WTC11 (cell line): ENCODE results near the gene PHACTR2. TPM values are rescaled to one million over a fixed set of nuclear protein-coding genes. Genes with fewer than 3 reads are reported as not detected.

ENCODE experiments used
- ATAC-seq: fragments of 200-7000 bp; cut with Tn5 transposase; 2 replicates; pipeline ENCODE4 v1.10.0; 2021; ENCODE audit warnings: mild to moderate bottlenecking, moderate library complexity
- CTCF ChIA-PET: fragments of 300-600 bp; sonication (Branson Sonifier 250); formaldehyde crosslinking; loops from one replicate; lab custom pipeline; 2021; ENCODE audit warnings: antibody characterized with exemption; lab: Charles Lee
- POLR2A ChIA-PET: fragments of 350-600 bp; sonication (Branson Sonifier 250); formaldehyde crosslinking; loops from one replicate; lab custom pipeline; 2021; ENCODE audit warnings: antibody characterized with exemption; lab: Charles Lee
- DNase-seq: peaks from one replicate; pipeline ENCODE4 v3.0.0; 2021; ENCODE audit warnings: low spot score
- H3K27ac Mint-ChIP-seq: 2 replicates; pipeline ENCODE4 v1.8.0; 2021; ENCODE audit warnings: mixed read lengths
- H3K27me3 Mint-ChIP-seq: 2 replicates; pipeline ENCODE4 v1.8.0; 2021; ENCODE audit warnings: low read depth, mild to moderate bottlenecking, moderate library complexity, mixed read lengths
- H3K36me3 Mint-ChIP-seq: 2 replicates; pipeline ENCODE4 v1.8.0; 2021; ENCODE audit warnings: mixed read lengths
- H3K4me1 Mint-ChIP-seq: 2 replicates; pipeline ENCODE4 v1.8.0; 2022; ENCODE audit warnings: mixed read lengths
- H3K4me3 Mint-ChIP-seq: 2 replicates; pipeline ENCODE4 v1.8.0; 2021; ENCODE audit warnings: mild to moderate bottlenecking, moderate library complexity, mixed read lengths
- H3K9me3 Mint-ChIP-seq: 2 replicates; pipeline ENCODE4 v1.8.0; 2021; ENCODE audit warnings: mixed read lengths
- ARID4B ChIP-seq: sonication (generic); formaldehyde crosslinking; IDR thresholded peaks from 2 replicates; pipeline ENCODE4 v1.8.0; 2023; ENCODE audit warnings: missing genetic modification reagents, mild to moderate bottlenecking, borderline replicate concordance
- E2F4 ChIP-seq: sonication (generic); formaldehyde crosslinking; IDR thresholded peaks from 2 replicates; pipeline ENCODE4 v1.8.1; 2022; ENCODE audit warnings: low read depth, mild to moderate bottlenecking, moderate library complexity, missing genetic modification reagents, borderline replicate concordance
- GRHL2 ChIP-seq: fragments of 250-450 bp; sonication (Bioruptor Pico); IDR thresholded peaks from 2 replicates; pipeline ENCODE4 v1.8.0; 2022; ENCODE audit warnings: mild to moderate bottlenecking, moderate library complexity; ENCODE audit not compliant: insufficient replicate concordance, severe bottlenecking
- KAT7 ChIP-seq: sonication (generic); formaldehyde crosslinking; IDR thresholded peaks from 2 replicates; pipeline ENCODE4 v1.8.1; 2023; ENCODE audit warnings: missing genetic modification reagents, mild to moderate bottlenecking, borderline replicate concordance
- MXD4 ChIP-seq: fragments of 250-450 bp; sonication (Bioruptor Pico); IDR thresholded peaks from 2 replicates; pipeline ENCODE4 v1.8.0; 2021; ENCODE audit warnings: mild to moderate bottlenecking, moderate library complexity, borderline replicate concordance
- MYBL2 ChIP-seq: sonication (generic); formaldehyde crosslinking; IDR thresholded peaks from 2 replicates; pipeline ENCODE4 v1.8.1; 2023; ENCODE audit warnings: mild to moderate bottlenecking, moderate library complexity, missing genetic modification reagents
- NFATC4 ChIP-seq: fragments of 250-450 bp; sonication (Bioruptor Pico); IDR thresholded peaks from 2 replicates; pipeline ENCODE4 v1.9.0; 2021; ENCODE audit warnings: mild to moderate bottlenecking
- NFYB ChIP-seq: sonication (generic); formaldehyde crosslinking; conservative IDR thresholded peaks from 2 replicates; pipeline ENCODE4 v1.8.0; 2022; ENCODE audit warnings: low read depth, missing genetic modification reagents
- NR3C1 ChIP-seq: sonication (generic); formaldehyde crosslinking; conservative IDR thresholded peaks from 2 replicates; pipeline ENCODE4 v1.8.1; 2023; ENCODE audit warnings: low read depth, mild to moderate bottlenecking, missing genetic modification reagents
- PRDM15 ChIP-seq: sonication (generic); formaldehyde crosslinking; IDR thresholded peaks from 2 replicates; pipeline ENCODE4 v1.8.0; 2022; ENCODE audit warnings: missing genetic modification reagents
- SMAD4 ChIP-seq: sonication (generic); formaldehyde crosslinking; IDR thresholded peaks from 2 replicates; pipeline ENCODE4 v1.8.0; 2022; ENCODE audit warnings: mild to moderate bottlenecking, missing genetic modification reagents
- STAT6 ChIP-seq: sonication (generic); formaldehyde crosslinking; conservative IDR thresholded peaks from 2 replicates; pipeline ENCODE4 v1.8.1; 2023; ENCODE audit warnings: mild to moderate bottlenecking, low read depth, missing genetic modification reagents, moderate library complexity
- ZMAT4 ChIP-seq: fragments of 250-450 bp; sonication (Bioruptor Pico); IDR thresholded peaks from 2 replicates; pipeline ENCODE4 v1.9.0; 2021; ENCODE audit warnings: mild to moderate bottlenecking
- ZNF121 ChIP-seq: sonication (generic); formaldehyde crosslinking; IDR thresholded peaks from 2 replicates; pipeline ENCODE4 v1.8.0; 2023; ENCODE audit warnings: missing genetic modification reagents
- ZNF138 ChIP-seq: sonication (generic); formaldehyde crosslinking; conservative IDR thresholded peaks from 2 replicates; pipeline ENCODE4 v1.8.1; 2022; ENCODE audit warnings: mild to moderate bottlenecking, moderate library complexity, missing genetic modification reagents
- ZNF423 ChIP-seq: fragments of 250-450 bp; sonication (Bioruptor Pico); IDR thresholded peaks from 2 replicates; pipeline ENCODE4 v2.1.2; 2022; ENCODE audit warnings: mild to moderate bottlenecking, moderate library complexity
- ZNF512 ChIP-seq: sonication (generic); formaldehyde crosslinking; IDR thresholded peaks from 2 replicates; pipeline ENCODE4 v1.8.1; 2022; ENCODE audit warnings: missing genetic modification reagents, borderline replicate concordance
- total RNA-seq: library from RNA; stranded (reverse); gene quantifications from 3 replicates; pipeline ENCODE4 v1.2.3, GENCODE V29; 2021

Gene PHACTR2
- total RNA-seq, 1 experiment from 2014 or later, result 90.5 TPM

- H3K9me3 Mint-ChIP-seq, result no peaks in the 10 kb centered on the region
- H3K27me3 Mint-ChIP-seq, result no peaks in the 10 kb centered on the region
- no peak overlapping the region for H3K4me3 Mint-ChIP-seq
- CTCF ChIA-PET, result no interaction called here
- POLR2A ChIA-PET, result no interaction called here
- no peak overlapping the region for H3K27ac Mint-ChIP-seq
- H3K4me1 Mint-ChIP-seq, result no peaks in the 10 kb centered on the region
- DNase-seq, result no peak
- no peak for ATAC-seq
- TF ChIP-seq ZNF138, result no peak
- no peak for TF ChIP-seq NFATC4
- no peak for TF ChIP-seq ZNF423 (CRISPR knock-in tag)
- TF ChIP-seq MYBL2 (CRISPR knock-in tag), result no peak
- TF ChIP-seq STAT6 (CRISPR knock-in tag), result no peak
- no peak for TF ChIP-seq NR3C1 (CRISPR knock-in tag)
- no peak for TF ChIP-seq SMAD4 (CRISPR knock-in tag)
- TF ChIP-seq ZNF121 (CRISPR knock-in tag), result no peak
- no peak for TF ChIP-seq GRHL2 (CRISPR knock-in tag)
- H3K36me3 Mint-ChIP-seq, result peaks cover 53% of the 10 kb centered on the region
Measured at GRCh38 chr6:143766185-143766553, 88.4 kb downstream of the PHACTR2 start.

GRCh38 chr6:143767433-143767832 lies 89.7 kb downstream of the PHACTR2 start:
- no peak for DNase-seq
- POLR2A ChIA-PET, result no interaction called here
- no peaks in the 10 kb centered on the region for H3K4me1 Mint-ChIP-seq
- H3K36me3 Mint-ChIP-seq, result peaks cover 51% of the 10 kb centered on the region
- no peak for TF ChIP-seq E2F4 (CRISPR knock-in tag)
- TF ChIP-seq ZNF512 (CRISPR knock-in tag), result no peak
- no peak for TF ChIP-seq MXD4
- no peak for TF ChIP-seq KAT7 (CRISPR knock-in tag)
- TF ChIP-seq PRDM15 (CRISPR knock-in tag), result no peak
- TF ChIP-seq NFYB, result no peak
- no peak for TF ChIP-seq ZNF121 (CRISPR knock-in tag)
- no peak for TF ChIP-seq ZMAT4 (CRISPR knock-in tag)
- no peak for TF ChIP-seq ARID4B (CRISPR knock-in tag)
- CTCF ChIA-PET, result no interaction called here
- H3K27ac Mint-ChIP-seq, result no peak overlapping the region
- ATAC-seq, result no peak
- no peaks in the 10 kb centered on the region for H3K9me3 Mint-ChIP-seq
- no peaks in the 10 kb centered on the region for H3K27me3 Mint-ChIP-seq
- no peak overlapping the region for H3K4me3 Mint-ChIP-seq
